CD14-positive monocyte (primary cell): Measurements from ENCODE around the gene PABPN1L. TPM values are rescaled to one million over a fixed set of nuclear protein-coding genes. Genes with fewer than 3 reads are reported as not detected.

Experiments
- DNase-seq, 3 donors: peaks; one replicate each; pipeline ENCODE4 v3.0.0-alpha.2; 2011 to 2022
- H2AFZ ChIP-seq: 2 replicates; pipeline ENCODE4 v1.6.0; 2012; ENCODE audit warnings: mild to moderate bottlenecking, low read depth, low read length, inconsistent platforms; ENCODE audit not compliant: insufficient read depth, poor library complexity, severe bottlenecking
- H3K27ac ChIP-seq, 2 donors: 1 replicate in 1 of 2; 2 replicates in 1 of 2; pipeline ENCODE4 v1.5.1; 2012 to 2013; ENCODE audit warnings: low read length in 2 of 2, control low read depth in 1 of 2, inconsistent platforms in 1 of 2, low read depth in 1 of 2, mild to moderate bottlenecking in 1 of 2
- H3K27me3 ChIP-seq, 2 donors: one replicate each; pipeline versions ENCODE4 v1.6.0 to v1.6.1; 2011 to 2013; ENCODE audit warnings: low read length in 2 of 2; ENCODE audit not compliant: control insufficient read depth in 2 of 2, insufficient read depth in 2 of 2
- H3K36me3 ChIP-seq, 2 donors: replicated peaks in 1 of 2; 1 replicate in 1 of 2; 2 replicates in 1 of 2; pipeline versions ENCODE4 v1.5.1 to v1.6.1; 2012 to 2013; ENCODE audit warnings: low read length in 2 of 2, control low read depth in 1 of 2, inconsistent platforms in 1 of 2, mild to moderate bottlenecking in 1 of 2; ENCODE audit not compliant: insufficient read depth in 2 of 2, control insufficient read depth in 1 of 2
- H3K4me1 ChIP-seq, 2 donors: 1 replicate in 1 of 2; 2 replicates in 1 of 2; pipeline versions ENCODE4 v1.5.1 to v1.6.1; 2012 to 2013; ENCODE audit warnings: low read length in 2 of 2, control low read depth in 1 of 2, inconsistent platforms in 1 of 2, mild to moderate bottlenecking in 1 of 2, moderate library complexity in 1 of 2; ENCODE audit not compliant: insufficient read depth in 2 of 2, control insufficient read depth in 1 of 2
- H3K4me2 ChIP-seq: replicated peaks from 2 replicates; pipeline ENCODE3; 2012; ENCODE audit warnings: low read length, moderate library complexity, mild to moderate bottlenecking; ENCODE audit not compliant: poor library complexity, severe bottlenecking; ENCODE audit errors: extremely low read depth
- H3K4me3 ChIP-seq, 3 experiments: fragments of 200-600 bp in 1 of 3; sonication (generic) in 1 of 3; replicated peaks in 1 of 3; 1 replicate in 2 of 3; 2 replicates in 1 of 3; pipeline ENCODE4 v1.5.1; 2011 to 2013; ENCODE audit warnings: low read length in 3 of 3, mild to moderate bottlenecking in 3 of 3, control low read depth in 2 of 3, low read depth in 2 of 3, inconsistent platforms in 1 of 3, moderate library complexity in 1 of 3
- H3K79me2 ChIP-seq: 2 replicates; pipeline ENCODE4 v1.6.0; 2012; ENCODE audit warnings: mild to moderate bottlenecking, control low read depth, inconsistent platforms, low read length, moderate library complexity; ENCODE audit not compliant: insufficient read depth
- H3K9ac ChIP-seq: 2 replicates; pipeline ENCODE4 v1.6.0; 2017; ENCODE audit warnings: low read length, mild to moderate bottlenecking; ENCODE audit not compliant: insufficient read depth, poor library complexity, severe bottlenecking
- H3K9me3 ChIP-seq, 2 donors: replicated peaks in 1 of 2; 1 replicate in 1 of 2; 2 replicates in 1 of 2; pipeline versions ENCODE4 v1.5.1 to v1.6.1; 2012 to 2013; ENCODE audit warnings: low read length in 2 of 2, control low read depth in 1 of 2; ENCODE audit not compliant: control insufficient read depth in 1 of 2, insufficient read depth in 1 of 2
- H4K20me1 ChIP-seq: 2 replicates; pipeline ENCODE4 v1.6.0; 2012; ENCODE audit warnings: mild to moderate bottlenecking, low read length, control low read depth, moderate library complexity; ENCODE audit not compliant: insufficient read depth
- H3K27ac Mint-ChIP-seq, 7 donors: one replicate each; pipeline ENCODE4 v1.8.0; 2020; ENCODE audit warnings: mild to moderate bottlenecking in 7 of 7, mixed read lengths in 7 of 7, moderate library complexity in 6 of 7, inconsistent platforms in 2 of 7
- H3K27me3 Mint-ChIP-seq, 3 donors: one replicate each; pipeline ENCODE4 v1.8.0; 2021 to 2022; ENCODE audit warnings: low read depth in 3 of 3, mild to moderate bottlenecking in 3 of 3, mixed read lengths in 3 of 3, moderate library complexity in 3 of 3, inconsistent platforms in 1 of 3
- H3K36me3 Mint-ChIP-seq, 2 donors: one replicate each; pipeline ENCODE4 v1.8.0; 2020; ENCODE audit warnings: mixed read lengths in 2 of 2, inconsistent platforms in 1 of 2, mild to moderate bottlenecking in 1 of 2
- H3K4me1 Mint-ChIP-seq: one replicate; pipeline ENCODE4 v1.8.0; 2020; ENCODE audit warnings: mild to moderate bottlenecking, mixed read lengths
- H3K4me3 Mint-ChIP-seq, 2 donors: one replicate each; pipeline ENCODE4 v1.8.0; 2020; ENCODE audit warnings: mild to moderate bottlenecking in 2 of 2, mixed read lengths in 2 of 2, moderate library complexity in 1 of 2
- H3K9me3 Mint-ChIP-seq, 7 donors: one replicate each; pipeline ENCODE4 v1.8.0; 2020 to 2022; ENCODE audit warnings: mixed read lengths in 7 of 7, mild to moderate bottlenecking in 6 of 7, moderate library complexity in 6 of 7, inconsistent platforms in 2 of 7
- CTCF ChIP-seq: fragments of 200-600 bp; IDR thresholded peaks from one replicate; pipeline ENCODE4 v1.8.0; 2022; ENCODE audit warnings: antibody characterized with exemption, mild to moderate bottlenecking
- WGBS: methylation state at CpG from one replicate; pipeline ENCODE4 v1.1.5; 2013; ENCODE audit warnings: missing lambda C conversion rate; ENCODE audit not compliant: insufficient coverage; 5-methylcytosine and 5-hydroxymethylcytosine counted together
- intact Hi-C, 2 donors: fragments of 100-400 bp; cut with micrococcal nuclease; formaldehyde crosslinking; loops; one replicate each; pipeline versions ENCODE4 v1.15.0 to v1.15.1; 2023
- polyA plus RNA-seq, 3 donors: library from polyadenylated mRNA; depleted of rRNA in 1 of 3; unstranded in 2 of 3; stranded (reverse) in 1 of 3; fragments of 300-500 nt in 2 of 3; fragments of >200 nt in 1 of 3; fragmentation: Illumina TruSeq in 2 of 3; gene quantifications; 1 replicate in 2 of 3; 2 replicates in 1 of 3; pipeline ENCODE4 v1.2.3, GENCODE V29; 2012 to 2021

PABPN1L gene
- polyA plus RNA-seq, 3 donors, result 0.39 TPM; not detected in 2

- H2AFZ ChIP-seq, result no peak overlapping the region
- Mint-ChIP-seq H3K9me3 (peaks cover 0 to 9% (median 0%) of the 10 kb centered on the region in 7 donors), H3K27me3 (no peaks in the 10 kb centered on the region), H3K36me3 (peaks cover 57 to 89% of the 10 kb centered on the region in 2 donors), H3K4me1 (no peaks in the 10 kb centered on the region), H3K4me3 (no peak overlapping the region), H3K27ac (no peak overlapping the region)
- no peak overlapping the region for H3K9ac ChIP-seq
- no peaks in the 10 kb centered on the region for H3K79me2 ChIP-seq
- no peak overlapping the region for H3K27ac ChIP-seq
- H3K4me1 ChIP-seq, result no peaks in the 10 kb centered on the region
- no peak overlapping the region for H3K4me2 ChIP-seq
- TF ChIP-seq CTCF, result no peak
- no peaks in the 10 kb centered on the region for H3K27me3 ChIP-seq
- no peak for DNase-seq
- intact Hi-C loops, result no loop called here
- WGBS, result 95% methylated on average over 29 of the region's 46 CpGs
- no peak overlapping the region for H3K4me3 ChIP-seq
- H3K36me3 ChIP-seq, result peaks cover 90 to 100% of the 10 kb centered on the region in 2 donors
- H4K20me1 ChIP-seq, result peaks cover 98% of the 10 kb centered on the region
- peaks cover 0 to 7% of the 10 kb centered on the region in 2 donors for H3K9me3 ChIP-seq
Observed at GRCh38 chr16:88881007-88881615, 14.7 kb upstream of the PABPN1L start.

- Mint-ChIP-seq H3K4me1 (no peaks in the 10 kb centered on the region), H3K36me3 (peaks cover 60 to 89% of the 10 kb centered on the region in 2 donors), H3K9me3 (peaks cover 0 to 9% (median 1%) of the 10 kb centered on the region in 7 donors), H3K27me3 (no peaks in the 10 kb centered on the region), H3K4me3 (no peak overlapping the region), H3K27ac (no peak overlapping the region)
- H3K4me2 ChIP-seq, result no peak overlapping the region
- no peak overlapping the region for H3K4me3 ChIP-seq
- WGBS, result 97% methylated on average over 36 of the region's 36 CpGs
- peaks cover 98% of the 10 kb centered on the region for H4K20me1 ChIP-seq
- intact Hi-C loops, result no loop called here
- H3K27ac ChIP-seq, result no peak overlapping the region
- H3K27me3 ChIP-seq, result no peaks in the 10 kb centered on the region
- H3K9me3 ChIP-seq, result peaks cover 0 to 7% of the 10 kb centered on the region in 2 donors
- DNase-seq, result no peak
- no peaks in the 10 kb centered on the region for H3K4me1 ChIP-seq
- no peak overlapping the region for H3K9ac ChIP-seq
- H3K79me2 ChIP-seq, result no peaks in the 10 kb centered on the region
- no peak for TF ChIP-seq CTCF
- H2AFZ ChIP-seq, result no peak overlapping the region
- peaks cover 89 to 100% of the 10 kb centered on the region in 2 donors for H3K36me3 ChIP-seq
Observed at GRCh38 chr16:88880226-88881006, 14.0 kb upstream of the PABPN1L start.
